Osteoblast (primary cell): ENCODE data around the gene SLC2A1. TPM values are rescaled to one million over a fixed set of nuclear protein-coding genes. Genes with fewer than 3 reads are reported as not detected.

Experiments used
- DNase-seq: peaks from one replicate; pipeline ENCODE4 v3.0.0; 2011; ENCODE audit warnings: low spot score, mixed read lengths; ENCODE audit not compliant: insufficient read length; ENCODE audit errors: missing footprints
- H2AFZ ChIP-seq: 2 replicates; pipeline ENCODE4 v1.6.0; 2011; ENCODE audit warnings: mild to moderate bottlenecking, low read length
- H3K27ac ChIP-seq: 2 replicates; pipeline ENCODE4 v1.5.1; 2011; ENCODE audit warnings: mild to moderate bottlenecking, low read depth, low read length, moderate library complexity
- H3K27me3 ChIP-seq: 2 replicates; pipeline ENCODE4 v1.6.0; 2012; ENCODE audit warnings: mild to moderate bottlenecking, control low read depth, inconsistent platforms, low read length, moderate library complexity; ENCODE audit not compliant: insufficient read depth
- H3K36me3 ChIP-seq: 2 replicates; pipeline ENCODE4 v1.5.1; 2011; ENCODE audit warnings: mild to moderate bottlenecking, low read length, control low read depth, moderate library complexity; ENCODE audit not compliant: insufficient read depth
- H3K4me1 ChIP-seq: 2 replicates; pipeline ENCODE4 v1.5.1; 2011; ENCODE audit warnings: mild to moderate bottlenecking, low read length, control low read depth, moderate library complexity; ENCODE audit not compliant: insufficient read depth
- H3K4me2 ChIP-seq: 2 replicates; pipeline ENCODE4 v1.6.0; 2011; ENCODE audit warnings: mild to moderate bottlenecking, low read length; ENCODE audit not compliant: insufficient read depth
- H3K4me3 ChIP-seq: fragments of 200-600 bp; sonication (generic); 3 replicates; pipeline ENCODE4 v1.5.1; 2012; ENCODE audit warnings: mild to moderate bottlenecking, low read length, inconsistent platforms; ENCODE audit not compliant: insufficient read depth
- H3K79me2 ChIP-seq: 2 replicates; pipeline ENCODE4 v1.6.0; 2012; ENCODE audit warnings: mild to moderate bottlenecking, low read length, control low read depth, inconsistent platforms; ENCODE audit not compliant: insufficient read depth
- H3K9me3 ChIP-seq: 2 replicates; pipeline ENCODE4 v1.5.1; 2011; ENCODE audit warnings: low read depth, low read length, control low read depth
- H4K20me1 ChIP-seq: 2 replicates; pipeline ENCODE4 v1.6.0; 2012; ENCODE audit warnings: mild to moderate bottlenecking, low read length, control low read depth; ENCODE audit not compliant: insufficient read depth
- total RNA-seq: library from RNA; depleted of rRNA; stranded (reverse); fragments of >200 nt; gene quantifications from 2 replicates; pipeline ENCODE4 v1.2.3, GENCODE V29; 2012
- TF ChIP-seq, protein P1 (sequence below): IDR thresholded peaks from 2 replicates; pipeline ENCODE4 v1.5.1; 2011; ENCODE audit warnings: mild to moderate bottlenecking, low read depth, low read length, moderate library complexity; ENCODE audit errors: extremely low read depth

The SLC2A1 gene
- total RNA-seq, 1 donor = 43.4 TPM

DNA sequence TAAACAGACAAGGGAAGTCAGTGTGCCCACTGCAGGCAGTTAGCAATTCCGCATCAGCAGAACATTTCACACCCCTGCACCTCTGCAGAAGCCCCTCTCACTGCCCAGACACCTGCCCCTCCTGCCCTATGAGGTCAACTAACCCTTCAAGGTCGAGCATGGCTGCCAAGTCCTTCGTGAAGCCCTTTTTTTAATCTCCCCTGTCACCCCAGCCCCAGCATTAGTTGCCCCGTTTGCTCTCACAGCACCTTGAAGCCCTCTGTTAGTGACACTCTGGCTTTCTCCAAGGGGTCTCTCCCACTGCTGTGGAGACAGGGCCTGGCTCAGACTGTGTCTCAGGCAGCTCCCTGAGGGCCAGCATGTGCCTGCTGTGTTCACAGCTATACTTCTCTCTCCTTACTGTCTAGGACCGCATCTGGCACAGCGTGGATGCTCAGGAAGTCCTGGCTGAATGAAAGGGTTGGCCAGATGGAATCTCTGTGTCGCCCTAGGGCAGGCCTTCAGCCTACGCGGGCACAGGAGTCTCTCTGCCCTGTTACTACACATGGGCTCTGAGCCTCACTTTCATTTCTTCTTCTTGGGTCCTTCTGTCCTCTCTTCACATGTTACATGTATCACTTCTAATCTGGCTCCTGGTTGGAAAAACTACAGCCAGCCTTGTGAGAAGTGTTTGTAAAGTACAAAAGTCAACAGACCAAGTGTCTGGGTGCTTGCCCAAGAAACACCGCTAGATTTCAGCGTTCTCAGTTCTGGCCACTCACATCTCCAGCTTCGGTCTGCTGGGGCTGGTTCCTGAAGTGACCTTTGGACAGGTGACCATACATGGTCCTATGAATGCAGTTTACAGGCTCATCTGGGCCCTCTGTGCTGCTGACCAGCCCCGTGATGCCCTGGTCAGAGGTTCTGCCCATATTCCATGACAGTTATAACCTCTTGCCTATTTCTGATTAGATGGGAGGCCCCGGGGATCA, 19.7 kb downstream of the SLC2A1 start:
- Histone ChIP-seq H3K36me3 (peaks cover 20% of the 10 kb centered on the region), H3K4me1 (peaks cover 61% of the 10 kb centered on the region)

GRCh38 chr1:42937836-42938644, 20.6 kb downstream of the SLC2A1 start:
- Histone ChIP-seq H3K9me3 (no peaks in the 10 kb centered on the region), H3K79me2 (peaks cover 37% of the 10 kb centered on the region), H3K4me2 (no peak overlapping the region), H3K27ac (peak overlapping the region; percentile 43), H3K27me3 (no peaks in the 10 kb centered on the region), H3K4me3 (no peak overlapping the region), H2AFZ (no peak overlapping the region), H4K20me1 (no peaks in the 10 kb centered on the region), H3K4me1 (peaks cover 52% of the 10 kb centered on the region), H3K36me3 (peaks cover 20% of the 10 kb centered on the region)
- peak; percentile 62 for DNase-seq
- TF ChIP-seq, protein P1, sequence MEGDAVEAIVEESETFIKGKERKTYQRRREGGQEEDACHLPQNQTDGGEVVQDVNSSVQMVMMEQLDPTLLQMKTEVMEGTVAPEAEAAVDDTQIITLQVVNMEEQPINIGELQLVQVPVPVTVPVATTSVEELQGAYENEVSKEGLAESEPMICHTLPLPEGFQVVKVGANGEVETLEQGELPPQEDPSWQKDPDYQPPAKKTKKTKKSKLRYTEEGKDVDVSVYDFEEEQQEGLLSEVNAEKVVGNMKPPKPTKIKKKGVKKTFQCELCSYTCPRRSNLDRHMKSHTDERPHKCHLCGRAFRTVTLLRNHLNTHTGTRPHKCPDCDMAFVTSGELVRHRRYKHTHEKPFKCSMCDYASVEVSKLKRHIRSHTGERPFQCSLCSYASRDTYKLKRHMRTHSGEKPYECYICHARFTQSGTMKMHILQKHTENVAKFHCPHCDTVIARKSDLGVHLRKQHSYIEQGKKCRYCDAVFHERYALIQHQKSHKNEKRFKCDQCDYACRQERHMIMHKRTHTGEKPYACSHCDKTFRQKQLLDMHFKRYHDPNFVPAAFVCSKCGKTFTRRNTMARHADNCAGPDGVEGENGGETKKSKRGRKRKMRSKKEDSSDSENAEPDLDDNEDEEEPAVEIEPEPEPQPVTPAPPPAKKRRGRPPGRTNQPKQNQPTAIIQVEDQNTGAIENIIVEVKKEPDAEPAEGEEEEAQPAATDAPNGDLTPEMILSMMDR = no peak

More for the DNA sequence above, 19.7 kb downstream of the SLC2A1 start:
- H3K4me3 ChIP-seq = no peak overlapping the region
- H4K20me1 ChIP-seq = no peaks in the 10 kb centered on the region
- H3K27ac ChIP-seq = no peak overlapping the region
- no peak overlapping the region for H2AFZ ChIP-seq
- no peaks in the 10 kb centered on the region for H3K9me3 ChIP-seq
- no peak for DNase-seq
- TF ChIP-seq, protein P1 = no peak
- H3K79me2 ChIP-seq = peaks cover 31% of the 10 kb centered on the region
- no peak overlapping the region for H3K4me2 ChIP-seq
- no peaks in the 10 kb centered on the region for H3K27me3 ChIP-seq

GRCh38 chr1:42937141-42937696, 21.4 kb downstream of the SLC2A1 start:
- no peaks in the 10 kb centered on the region for H3K9me3 ChIP-seq
- no peaks in the 10 kb centered on the region for H3K27me3 ChIP-seq
- H3K27ac ChIP-seq = peak overlapping the region; percentile 43
- peaks cover 20% of the 10 kb centered on the region for H3K36me3 ChIP-seq
- no peak overlapping the region for H3K4me3 ChIP-seq
- peak; percentile 50 for DNase-seq
- no peak overlapping the region for H3K4me2 ChIP-seq
- H3K4me1 ChIP-seq = peaks cover 46% of the 10 kb centered on the region
- H3K79me2 ChIP-seq = peaks cover 44% of the 10 kb centered on the region
- TF ChIP-seq, protein P1 = no peak
- no peaks in the 10 kb centered on the region for H4K20me1 ChIP-seq
- H2AFZ ChIP-seq = no peak overlapping the region
